Heart right ventricle (tissue), 16 donors: Measurements from ENCODE around the gene PLEKHA7. TPM values are rescaled to one million over a fixed set of nuclear protein-coding genes. Genes with fewer than 3 reads are reported as not detected.

Source experiments
- ATAC-seq, 8 donors: fragments of 200-7000 bp; cut with Tn5 transposase; one replicate each; pipeline ENCODE4 v1.9.1; 2020; ENCODE audit warnings: mild to moderate bottlenecking in 8 of 8, moderate library complexity in 8 of 8, moderate number of reproducible peaks in 1 of 8
- DNase-seq, 2 donors: peaks; one replicate each; pipeline ENCODE4 v3.0.0-alpha.2; 2020
- H3K27ac ChIP-seq, 10 donors: fragments of 200-600 bp; sonication (generic) in 2 of 10; one replicate each; pipeline versions ENCODE4 v1.5.0 to v1.8.0; 2020 to 2022; ENCODE audit warnings: mild to moderate bottlenecking in 3 of 10
- H3K27me3 ChIP-seq, 7 donors: fragments of 200-600 bp; one replicate each; pipeline ENCODE4 v1.8.0; 2021 to 2022; ENCODE audit warnings: mild to moderate bottlenecking in 2 of 7
- H3K36me3 ChIP-seq, 9 donors: fragments of 200-600 bp; sonication (generic) in 1 of 9; one replicate each; pipeline versions ENCODE4 v1.5.0 to v1.8.0; 2020 to 2022; ENCODE audit warnings: mild to moderate bottlenecking in 2 of 9
- H3K4me1 ChIP-seq, 9 donors: fragments of 200-600 bp; sonication (generic) in 1 of 9; one replicate each; pipeline versions ENCODE4 v1.5.0 to v1.8.0; 2020 to 2022; ENCODE audit warnings: mild to moderate bottlenecking in 4 of 9
- H3K4me3 ChIP-seq, 10 donors: fragments of 200-600 bp; sonication (generic) in 2 of 10; one replicate each; pipeline versions ENCODE4 v1.5.0 to v1.8.0; 2020 to 2022; ENCODE audit warnings: mild to moderate bottlenecking in 7 of 10, moderate library complexity in 2 of 10
- H3K9me3 ChIP-seq, 11 donors: fragments of 200-600 bp in 10 of 11; sonication (generic) in 2 of 11; one replicate each; pipeline versions ENCODE4 v1.5.0 to v1.8.0; 2013 to 2022; ENCODE audit warnings: mild to moderate bottlenecking in 2 of 11, control low read depth in 1 of 11, moderate library complexity in 1 of 11
- WGBS, 2 donors: extraction: QIAGEN DNeasy Blood & Tissue Kit; methylation state at CpG; one replicate each; pipeline ENCODE4 v1.1.7; 2013; ENCODE audit warnings: inconsistent platforms in 1 of 2; 5-methylcytosine and 5-hydroxymethylcytosine counted together
- intact Hi-C, 10 donors: fragments of 100-400 bp; cut with DNase I; formaldehyde crosslinking; loops; one replicate each; pipeline versions ENCODE4 v1.11.1 to v1.14.2; 2022
- polyA plus RNA-seq, 2 donors: library from polyadenylated mRNA; stranded (reverse); fragments of 200-250 nt; gene quantifications; one replicate each; pipeline ENCODE4 v1.2.3, GENCODE V29; 2013
- total RNA-seq, 10 donors: library from RNA; stranded (reverse); fragmentation: NEBNext Ultra II Directional in 3 of 10; extraction: Animal tissue kit (Norgen Biotek cat#: 25700) in 3 of 10; gene quantifications; one replicate each; pipeline versions ENCODE4 v1.2.1 to v1.2.4, GENCODE V29; 2021 to 2023
- TF ChIP-seq, protein P1 (sequence below), 9 donors: fragments of 200-600 bp; sonication (generic) in 2 of 9; IDR thresholded peaks; one replicate each; pipeline versions ENCODE4 v1.5.0 to v1.8.0; 2021 to 2022; ENCODE audit warnings: antibody characterized with exemption in 9 of 9, mild to moderate bottlenecking in 5 of 9, moderate library complexity in 1 of 9
- donor health status: Arrhythmogenic right ventricular cardiomyopathy.
- donor health status: ischemic (EF 13 %, LVEDD 7.1; RV severe dilation, severe dysfunction).
- donor health status: healthy with polysubstance abuse.
- donor health status: DM: no; HTN: yes; CAD: no.
- donor health status: DM: no; HTN: no; CAD: no.
- donor health status: ischemic (EF 25% LVEDD 6.9; RV normal size, moderate dysfunction).
- donor health status: ischemic (EF 25% LVEDD 5.7; RV mildly dilated, moderate dysfunction).
- donor health status: healthy.
- donor health status: DM: yes; HTN: yes; CAD: no.
- donor health status: Ischemic cardiomyopathy.
- donor health status: ischemic (EF 35%, LVEDD 5.7; RV mildly dilated, moderate dysfunction).
- donor health status: nonischemic (EF 11% LVEDD 7.7; RV severe dilation, severe dysfunction).
- donor health status: DM: yes; HTN: yes; CAD: no.
- donor health status: PGD.
- donor health status: ischemic (EF 29% LVEDD 5.4; RV normal size, mild dysfunction).
- donor health status: nonischemic (EF 23%, LVEDD 6.1; RV moderate dilation, normal function).

The PLEKHA7 gene
- total and polyA plus RNA-seq, 12 donors, result 15.3 to 46.9 (median 24.0) TPM

DNA sequence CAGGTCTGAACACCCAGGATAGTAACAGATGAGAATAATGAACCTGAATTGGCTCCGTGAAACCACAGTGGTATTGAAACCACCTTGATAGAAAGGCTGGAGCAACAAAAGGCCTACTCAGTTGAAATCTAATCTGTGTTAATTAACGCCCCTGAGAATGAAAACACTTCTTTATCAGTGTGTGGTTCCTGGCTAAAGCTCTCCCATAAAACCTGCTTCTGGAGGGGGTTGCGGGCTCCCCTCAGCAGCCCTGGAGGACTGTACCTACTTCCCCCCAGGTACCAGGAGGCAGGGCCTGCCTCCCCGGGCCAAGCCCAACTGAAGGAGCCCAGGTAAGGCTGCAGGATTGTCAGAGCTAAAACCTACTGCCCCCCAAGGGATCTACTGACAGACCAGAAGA is 54.6 kb downstream of the PLEKHA7 start:
- no peaks in the 10 kb centered on the region for H3K36me3 ChIP-seq
- no peak for ATAC-seq
- intact Hi-C loops, result no loop called here
- TF ChIP-seq, protein P1, sequence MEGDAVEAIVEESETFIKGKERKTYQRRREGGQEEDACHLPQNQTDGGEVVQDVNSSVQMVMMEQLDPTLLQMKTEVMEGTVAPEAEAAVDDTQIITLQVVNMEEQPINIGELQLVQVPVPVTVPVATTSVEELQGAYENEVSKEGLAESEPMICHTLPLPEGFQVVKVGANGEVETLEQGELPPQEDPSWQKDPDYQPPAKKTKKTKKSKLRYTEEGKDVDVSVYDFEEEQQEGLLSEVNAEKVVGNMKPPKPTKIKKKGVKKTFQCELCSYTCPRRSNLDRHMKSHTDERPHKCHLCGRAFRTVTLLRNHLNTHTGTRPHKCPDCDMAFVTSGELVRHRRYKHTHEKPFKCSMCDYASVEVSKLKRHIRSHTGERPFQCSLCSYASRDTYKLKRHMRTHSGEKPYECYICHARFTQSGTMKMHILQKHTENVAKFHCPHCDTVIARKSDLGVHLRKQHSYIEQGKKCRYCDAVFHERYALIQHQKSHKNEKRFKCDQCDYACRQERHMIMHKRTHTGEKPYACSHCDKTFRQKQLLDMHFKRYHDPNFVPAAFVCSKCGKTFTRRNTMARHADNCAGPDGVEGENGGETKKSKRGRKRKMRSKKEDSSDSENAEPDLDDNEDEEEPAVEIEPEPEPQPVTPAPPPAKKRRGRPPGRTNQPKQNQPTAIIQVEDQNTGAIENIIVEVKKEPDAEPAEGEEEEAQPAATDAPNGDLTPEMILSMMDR (IDR thresholded peaks at IDR 0.05), result no peak
- no peaks in the 10 kb centered on the region for H3K4me1 ChIP-seq
- no peaks in the 10 kb centered on the region for H3K9me3 ChIP-seq
- DNase-seq, result no peak
- H3K27me3 ChIP-seq, result no peaks in the 10 kb centered on the region
- no peak overlapping the region for H3K4me3 ChIP-seq
- 73 to 82% methylated on average over 4 of the region's 4 CpGs for WGBS, 2 donors
- H3K27ac ChIP-seq, result no peak overlapping the region

DNA sequence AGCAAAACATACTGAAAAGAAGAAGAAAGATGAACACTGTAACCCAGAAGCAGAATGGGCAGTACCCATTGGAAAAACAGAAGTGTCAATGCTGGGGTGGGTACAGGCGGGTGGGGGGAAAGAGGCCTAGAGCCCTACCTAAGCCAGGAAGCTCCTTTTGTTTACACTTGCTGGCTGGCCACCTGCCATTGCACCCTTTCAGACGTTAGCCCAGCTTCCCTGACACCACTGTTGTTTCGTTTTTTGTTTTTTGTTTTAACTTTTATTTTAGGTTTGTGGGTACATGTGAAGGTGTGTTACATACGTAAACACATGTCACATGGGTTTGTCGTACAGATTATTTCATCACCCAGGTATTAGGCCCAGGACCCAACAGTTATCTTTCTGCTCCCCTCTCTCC is 55.4 kb downstream of the PLEKHA7 start:
- 77 to 79% methylated on average over 5 of the region's 5 CpGs for WGBS, 2 donors
- Histone ChIP-seq H3K27ac (no peak overlapping the region), H3K27me3 (no peaks in the 10 kb centered on the region), H3K4me3 (no peak overlapping the region), H3K4me1 (no peaks in the 10 kb centered on the region), H3K36me3 (no peaks in the 10 kb centered on the region), H3K9me3 (no peaks in the 10 kb centered on the region)
- intact Hi-C loops, result no loop called here
- DNase-seq (no peak), ATAC-seq (no peak)
- TF ChIP-seq, protein P1 (IDR thresholded peaks at IDR 0.05), result no peak

DNA sequence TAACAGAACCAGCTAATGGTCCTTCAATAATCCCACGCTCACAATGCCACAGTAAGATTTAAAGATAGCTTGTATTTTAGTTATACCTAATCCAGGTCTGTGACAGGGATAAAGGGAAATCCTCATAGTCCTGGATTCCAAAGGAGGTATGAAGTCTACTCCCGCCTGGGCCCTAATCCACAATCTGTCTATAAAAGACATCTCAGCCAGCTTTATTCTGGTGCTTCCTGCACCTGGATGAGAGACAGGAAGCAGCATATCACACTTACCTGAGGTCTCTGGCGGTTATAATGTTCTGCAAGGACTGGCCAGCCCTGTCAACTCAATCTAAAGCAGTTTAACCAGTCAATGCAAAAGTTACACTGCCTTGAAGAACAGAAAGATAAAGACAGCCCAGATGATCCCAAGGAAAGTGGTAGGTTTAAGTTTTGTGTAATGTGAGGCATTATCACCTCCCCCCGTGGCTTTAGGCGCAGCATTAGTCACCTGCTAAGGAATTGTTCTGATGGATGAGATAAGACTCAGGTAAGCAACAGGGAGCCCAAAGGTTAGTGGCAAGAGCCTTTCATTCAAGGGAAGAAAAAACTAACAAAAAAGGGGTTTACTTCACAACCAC is 57.6 kb downstream of the PLEKHA7 start:
- DNase-seq, result no peak
- Histone ChIP-seq H3K9me3 (no peaks in the 10 kb centered on the region), H3K27ac (no peak overlapping the region), H3K4me1 (no peaks in the 10 kb centered on the region), H3K36me3 (no peaks in the 10 kb centered on the region), H3K27me3 (no peaks in the 10 kb centered on the region), H3K4me3 (no peak overlapping the region)
- WGBS, 2 donors, result 90 to 93% methylated on average over 5 of the region's 5 CpGs
- intact Hi-C loops, result no loop called here
- TF ChIP-seq, protein P1 (IDR thresholded peaks at IDR 0.05), result no peak
- ATAC-seq, result no peak

GRCh38 chr11:16953663-16954062 is 60.6 kb downstream of the PLEKHA7 start:
- DNase-seq (no peak), ATAC-seq (no peak)
- intact Hi-C loops, result loop anchor here in 1 of 10 donors (2.0 kb wide), 1 partner anchor 107 kb away; no protein-coding TSS in a partner anchor
- H3K4me3 ChIP-seq, result no peak overlapping the region
- no peak overlapping the region for H3K27ac ChIP-seq
- no peaks in the 10 kb centered on the region for H3K4me1 ChIP-seq
- no peaks in the 10 kb centered on the region for H3K27me3 ChIP-seq
- H3K36me3 ChIP-seq, result no peaks in the 10 kb centered on the region
- no peaks in the 10 kb centered on the region for H3K9me3 ChIP-seq
- TF ChIP-seq, protein P1 (IDR thresholded peaks at IDR 0.05), result no peak
